RPMI8226 (cell line): ENCODE measurements around the gene CDYL.

Source experiments
- DNase-seq: peaks from one replicate; pipeline ENCODE4 v3.0.0-alpha.2; 2015

The CDYL gene

DNA sequence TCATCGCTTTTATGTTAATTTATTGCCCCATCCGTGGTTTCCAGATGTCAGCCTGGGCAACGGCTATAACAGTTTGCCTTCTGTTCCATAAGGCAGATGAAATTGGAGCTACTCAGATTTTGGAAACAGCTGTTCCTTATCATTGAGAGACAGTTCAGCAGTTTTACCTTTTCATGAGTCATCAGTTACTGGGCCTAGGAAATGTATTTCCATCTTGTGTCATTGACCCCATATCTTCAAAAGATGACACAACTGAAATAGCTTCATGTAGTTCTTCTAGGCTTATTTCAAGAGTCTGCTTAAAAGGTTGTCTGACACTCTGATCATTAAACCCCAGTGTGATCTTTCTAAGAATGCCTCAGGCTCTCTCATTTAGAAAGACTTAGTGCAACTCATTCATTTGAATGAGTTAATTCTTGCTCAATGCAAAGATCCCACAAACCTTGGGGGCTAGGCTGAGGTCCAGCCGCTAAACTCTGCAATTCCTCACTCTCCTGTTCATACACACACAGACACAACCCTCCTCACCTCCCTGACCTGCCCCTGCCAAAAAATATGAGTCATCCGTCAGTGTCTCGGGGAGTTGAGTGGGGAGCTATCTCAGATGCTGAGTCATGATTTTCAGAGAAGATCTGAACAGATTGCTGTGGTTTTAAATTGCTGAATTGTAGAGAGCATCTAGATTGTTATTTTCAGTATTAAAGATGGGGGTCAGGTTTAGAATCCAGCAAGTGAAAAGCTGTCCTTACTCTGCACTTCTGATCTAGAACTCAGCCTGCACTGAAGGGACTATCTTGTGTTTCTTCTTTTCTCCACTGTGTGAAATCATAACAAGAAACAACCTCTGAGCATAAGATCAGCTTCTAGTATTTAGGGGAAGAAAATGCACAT, 165.8 kb downstream of the CDYL start:
- DNase-seq: peak; percentile 96

- peak; percentile 40 for DNase-seq
Observed at GRCh38 chr6:4942673-4943009, 166.4 kb downstream of the CDYL start.

GRCh38 chr6:4943716-4944115, 167.5 kb downstream of the CDYL start:
- DNase-seq: no peak

GRCh38 chr6:4944325-4944724, 168.1 kb downstream of the CDYL start:
- DNase-seq: no peak

GRCh38 chr6:4946521-4946920, 170.3 kb downstream of the CDYL start:
- DNase-seq: no peak

DNA sequence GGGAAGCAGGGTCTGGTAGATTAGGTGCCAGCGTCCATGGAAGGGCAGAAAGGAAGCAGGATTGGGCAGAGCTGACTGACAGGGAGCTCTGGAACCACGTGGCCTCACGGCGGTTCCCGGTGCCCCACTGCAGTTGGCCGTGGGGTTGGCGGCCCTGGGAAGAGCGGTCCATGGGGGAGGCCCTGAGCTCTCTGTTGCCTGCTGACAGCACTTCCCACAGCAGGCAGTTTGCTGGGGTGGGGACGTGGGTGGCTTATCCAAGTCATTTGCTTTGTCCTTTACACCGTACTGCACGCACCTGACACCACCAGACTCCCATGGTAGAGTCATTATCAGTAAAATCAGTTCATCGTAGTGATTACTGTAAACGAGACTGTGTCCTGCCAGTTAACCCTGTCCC, 171.5 kb downstream of the CDYL start:
- no peak for DNase-seq

DNA sequence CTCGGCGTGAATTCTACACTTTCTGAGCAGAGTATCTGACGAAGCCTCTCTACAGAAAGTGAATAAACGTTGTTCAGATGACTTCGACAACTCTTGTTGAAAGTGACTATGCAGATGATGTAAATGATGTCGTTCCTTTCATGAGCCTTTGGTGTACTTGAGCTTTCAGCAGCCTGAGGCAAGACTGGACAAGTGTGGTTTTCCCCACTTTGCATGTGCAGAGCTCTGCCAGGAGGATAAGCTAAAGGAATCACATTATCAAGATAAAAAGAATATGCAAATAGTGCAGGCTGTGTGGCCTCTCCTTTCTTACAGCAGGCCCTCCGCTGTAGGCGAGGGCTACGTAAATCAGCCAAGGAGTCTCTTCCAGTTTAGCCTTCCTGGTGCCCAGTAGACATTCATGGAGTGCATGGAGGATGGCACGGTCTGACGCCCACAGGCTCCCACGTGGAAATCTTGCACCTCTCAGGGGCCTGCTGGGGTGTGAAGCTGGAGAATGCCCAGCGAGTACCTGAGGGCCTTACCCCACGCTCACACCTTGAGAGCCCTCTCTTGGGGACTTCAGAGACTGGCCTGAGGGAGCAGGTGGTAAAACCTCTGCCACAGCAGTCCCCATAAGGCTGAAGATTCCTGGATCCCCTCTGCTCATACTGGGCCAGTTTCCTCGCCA, 172.7 kb downstream of the CDYL start:
- no peak for DNase-seq

GRCh38 chr6:4950076-4950475, 173.9 kb downstream of the CDYL start:
- no peak for DNase-seq

- DNase-seq: no peak
Observed at GRCh38 chr6:4950836-4951533, 174.8 kb downstream of the CDYL start.

DNA sequence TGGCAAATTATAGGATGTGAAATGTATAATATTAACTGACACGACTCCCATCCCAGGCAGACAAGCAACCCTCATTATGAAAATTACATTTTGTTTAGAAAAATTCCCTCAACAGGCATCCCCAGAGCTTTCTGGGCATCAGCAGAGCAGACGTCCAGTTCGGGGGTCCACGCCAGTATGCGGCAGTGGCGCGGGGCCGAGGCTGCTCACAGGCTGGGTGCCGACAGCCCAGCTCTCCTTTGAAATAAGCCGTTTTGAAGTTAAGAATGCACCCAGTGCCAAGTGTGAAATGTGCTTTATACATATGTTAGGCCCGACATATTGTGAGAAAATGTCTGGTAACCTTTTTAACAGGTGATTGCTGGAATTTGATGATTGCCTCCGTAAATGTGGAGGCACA, 177.2 kb downstream of the CDYL start:
- DNase-seq: no peak

GRCh38 chr6:4956625-4957024, 180.4 kb downstream of the CDYL start:
- DNase-seq: no peak

DNA sequence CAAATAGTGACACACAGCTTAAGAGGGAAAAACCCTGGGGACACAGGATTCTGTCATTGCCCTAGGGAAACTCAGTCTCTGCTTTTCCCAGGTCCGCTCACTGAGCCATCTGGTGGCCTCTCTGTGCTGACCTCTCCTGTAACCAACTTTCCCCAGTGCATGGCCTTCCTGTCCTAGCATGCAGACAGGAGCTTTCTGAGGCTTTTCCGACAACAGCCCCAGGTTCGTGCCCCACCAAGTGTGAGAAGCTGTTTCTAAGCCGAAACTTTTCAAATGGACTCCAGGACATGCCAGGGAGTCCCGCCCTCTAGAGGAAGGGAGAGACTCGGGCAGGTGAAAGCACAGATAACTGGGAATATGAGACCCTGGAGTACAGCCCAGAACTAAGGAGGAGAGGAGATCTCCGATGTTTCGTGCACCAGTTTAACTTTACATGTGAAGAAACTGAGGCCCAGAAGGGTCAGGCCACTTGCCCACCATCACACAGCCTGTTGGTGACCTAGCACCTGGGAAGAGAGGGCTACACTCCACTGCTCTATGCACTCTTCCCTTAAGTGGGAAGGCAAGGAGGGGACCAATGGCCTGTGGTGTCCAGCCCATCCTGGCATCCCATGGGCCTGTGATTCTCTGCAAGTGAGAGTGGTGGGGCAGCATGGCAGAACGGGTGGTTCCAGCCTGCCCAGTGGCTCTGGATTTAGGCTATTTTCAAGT, 181.5 kb downstream of the CDYL start:
- peak; percentile 24 for DNase-seq

GRCh38 chr6:4958624-4959023, 182.4 kb downstream of the CDYL start:
- no peak for DNase-seq

DNA sequence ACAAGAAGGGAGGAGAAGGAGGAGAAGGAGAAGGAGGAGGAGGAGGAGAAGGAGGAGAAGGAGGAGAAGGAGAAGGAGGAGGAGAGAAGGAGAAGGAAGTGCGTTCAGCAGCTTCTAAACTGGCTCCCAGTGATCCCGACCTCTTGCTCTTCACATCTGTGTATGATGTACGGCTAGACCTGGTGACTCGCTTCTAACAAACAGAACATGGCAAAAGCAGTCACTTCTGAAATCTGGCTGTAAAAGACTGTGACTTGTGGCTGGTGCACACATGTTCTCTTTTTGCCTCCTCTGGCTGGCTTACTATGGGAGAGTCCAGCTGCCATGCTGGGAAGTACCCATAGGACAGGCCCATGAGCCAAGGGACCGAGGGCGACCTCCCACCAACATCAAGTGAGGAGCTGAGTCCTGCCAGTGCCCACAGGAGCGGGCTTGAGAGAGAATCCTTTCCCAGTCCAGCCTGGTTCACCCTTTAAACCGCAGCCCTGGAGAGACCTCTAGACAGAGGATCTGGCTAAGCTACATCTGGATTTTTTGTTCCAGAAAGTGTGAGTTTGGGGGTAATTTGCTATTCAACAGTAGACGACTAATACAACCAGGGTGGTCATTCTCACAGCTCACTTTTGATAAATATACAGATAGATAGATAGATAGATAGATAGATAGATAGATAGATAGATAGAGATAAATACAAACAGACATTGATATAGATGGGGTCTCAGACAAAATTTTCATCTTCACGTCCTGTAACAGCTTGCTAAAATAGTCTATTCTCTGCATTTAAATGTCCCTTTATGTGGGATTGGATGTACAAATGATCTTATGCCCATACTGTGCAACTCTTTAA, 185.3 kb downstream of the CDYL start:
- DNase-seq: no peak

GRCh38 chr6:4962905-4963304, 186.7 kb downstream of the CDYL start:
- no peak for DNase-seq

GRCh38 chr6:4964675-4965561, 188.7 kb downstream of the CDYL start:
- no peak for DNase-seq

DNA sequence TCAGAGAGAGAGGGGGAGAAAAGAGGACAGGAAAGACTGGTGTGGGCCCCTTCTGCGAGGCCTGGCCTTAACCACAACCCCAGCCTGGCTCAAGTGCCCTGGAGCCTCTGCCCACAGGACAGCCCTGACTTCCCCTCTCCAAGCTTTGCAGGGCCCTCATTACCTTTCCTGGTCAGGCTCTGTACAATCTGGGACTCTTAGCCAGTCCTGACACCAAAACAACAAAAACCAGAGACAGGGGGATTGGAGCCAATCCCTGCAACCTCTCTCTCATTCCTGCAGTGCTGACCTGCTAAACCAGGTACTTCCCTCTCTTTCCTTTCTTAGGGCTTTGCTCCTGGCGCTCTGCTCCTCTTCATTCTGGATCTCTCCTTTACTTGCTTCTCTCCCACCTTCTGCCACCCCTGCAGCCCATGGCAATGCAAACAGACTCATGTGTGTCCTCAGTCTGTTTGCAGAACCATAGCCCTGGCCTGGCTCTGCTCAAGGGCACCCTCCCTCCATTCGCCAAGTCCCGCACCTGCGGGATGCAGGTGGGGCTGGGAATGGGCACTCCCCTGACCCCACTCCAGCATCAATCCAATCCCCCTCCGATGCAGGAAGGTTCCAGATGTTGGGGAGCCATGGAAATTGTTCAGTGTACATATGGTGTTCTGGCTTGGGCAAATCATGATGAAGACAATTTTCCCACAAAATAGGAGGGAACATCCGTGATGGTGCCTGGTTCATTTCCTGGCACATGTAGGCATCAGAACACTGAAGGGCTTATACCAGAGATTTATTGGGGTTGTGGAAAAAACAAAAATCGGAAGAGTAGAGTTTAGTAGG, 189.6 kb downstream of the CDYL start:
- no peak for DNase-seq

- DNase-seq: no peak
Observed at GRCh38 chr6:4967301-4968030, 191.3 kb downstream of the CDYL start.

DNA sequence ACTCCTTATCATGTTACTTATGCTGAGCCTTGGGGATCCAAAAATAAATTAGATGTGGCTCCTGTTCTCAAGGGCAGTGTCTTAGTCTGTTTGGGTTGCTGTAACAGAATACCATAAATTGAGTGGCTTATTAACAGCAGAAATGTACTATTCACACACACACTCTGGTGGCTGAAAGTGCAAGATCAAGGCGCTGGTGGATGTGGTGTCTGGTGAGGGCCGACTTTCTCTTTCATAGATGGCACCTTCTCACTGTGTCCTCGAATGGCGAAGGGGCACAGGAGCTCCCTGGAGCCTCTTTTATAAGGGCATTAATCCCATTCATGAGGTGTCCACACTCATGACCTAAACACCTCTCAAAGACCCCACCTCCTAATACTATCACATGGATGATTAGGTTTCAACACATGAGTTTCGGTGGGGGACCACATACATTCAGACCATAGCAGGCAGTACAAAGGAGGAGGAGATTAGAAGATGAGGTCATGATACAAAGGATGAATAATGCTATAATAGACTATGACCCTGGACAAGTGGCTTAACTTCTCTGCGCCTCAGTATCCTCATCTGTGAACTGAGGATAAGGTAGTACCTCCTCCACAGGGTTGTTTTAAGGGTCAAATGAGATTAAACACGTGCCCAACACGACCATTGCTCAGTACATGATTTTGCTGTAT, 193.5 kb downstream of the CDYL start:
- DNase-seq: no peak
